Activated CD8-positive, alpha-beta T cell treated with anti-CD3 and anti-CD28 coated beads, Interleukin-2, amount 10 ng/mL, durations not matched to agents 7 days and 5 days (primary cell): ENCODE measurements around the gene PPP2R5D. TPM values are rescaled to one million over a fixed set of nuclear protein-coding genes. Genes with fewer than 3 reads are reported as not detected.
A peak's percentile ranks its signal among the peaks of the same experiment; 100 is the strongest.
"Not testable (repeated sequence)": the region's sequence is repeated elsewhere in the genome, so short reads cannot be mapped to it uniquely, and the experiment has no call there.

ENCODE experiments used
- ATAC-seq: fragments of 150-1000 bp; cut with Tn5 transposase; one replicate; pipeline ENCODE4 v1.10.0; 2021; ENCODE audit warnings: moderate library complexity
- CTCF ChIA-PET: fragments of 350-600 bp; sonication (Branson Sonifier 250); formaldehyde crosslinking; loops from one replicate; lab custom pipeline; 2021; ENCODE audit warnings: antibody characterized with exemption; lab: Charles Lee
- POLR2A ChIA-PET: fragments of 350-600 bp; sonication (Branson Sonifier 250); formaldehyde crosslinking; loops from one replicate; lab custom pipeline; 2021; ENCODE audit warnings: antibody characterized with exemption; lab: Charles Lee
- DNase-seq: peaks from one replicate; pipeline ENCODE4 v3.0.0-alpha.2; 2020
- H3K27ac Mint-ChIP-seq: one replicate; pipeline ENCODE4 v1.8.0; 2021; ENCODE audit warnings: mild to moderate bottlenecking, mixed read lengths
- H3K27me3 Mint-ChIP-seq: one replicate; pipeline ENCODE4 v1.8.0; 2021; ENCODE audit warnings: low read depth, mixed read lengths
- H3K36me3 Mint-ChIP-seq: one replicate; pipeline ENCODE4 v1.8.0; 2021; ENCODE audit warnings: low read depth, mixed read lengths
- H3K4me1 Mint-ChIP-seq: one replicate; pipeline ENCODE4 v1.8.0; 2021; ENCODE audit warnings: low read depth, mixed read lengths
- H3K4me3 Mint-ChIP-seq: one replicate; pipeline ENCODE4 v1.8.0; 2021; ENCODE audit warnings: mild to moderate bottlenecking, mixed read lengths
- H3K9me3 Mint-ChIP-seq: one replicate; pipeline ENCODE4 v1.8.0; 2022; ENCODE audit warnings: mixed read lengths; ENCODE audit not compliant: insufficient read depth
- total RNA-seq, 2 experiments: library from RNA; stranded (reverse); gene quantifications; one replicate each; pipeline ENCODE4 v1.2.3, GENCODE V29; 2021

Gene PPP2R5D
- total RNA-seq, 2 experiments from 2014 or later = 63.1 to 66.5 TPM

DNA sequence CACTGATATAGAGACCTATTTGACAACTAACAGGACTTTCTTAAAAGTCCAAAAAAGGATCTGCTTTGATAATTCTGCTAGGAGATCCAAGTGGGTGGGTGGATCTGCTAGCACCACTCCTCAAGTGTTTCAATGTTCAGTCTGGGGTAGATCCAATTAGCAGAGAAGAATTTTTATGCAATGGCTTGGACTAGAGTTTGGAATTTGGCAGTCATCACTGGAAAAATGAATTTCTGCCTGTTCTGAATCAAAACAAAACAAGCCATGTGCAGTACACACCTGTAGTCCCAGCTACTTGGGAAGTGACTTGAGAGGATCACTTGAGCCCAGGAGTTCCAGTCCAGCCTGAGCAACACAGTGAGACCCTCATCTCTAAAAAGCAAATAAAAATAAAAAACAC, 36.4 kb upstream of the PPP2R5D start:
- ChIA-PET CTCF (no interaction called here), POLR2A (no interaction called here)
- ATAC-seq (no peak), DNase-seq (no peak)
- H3K27me3 Mint-ChIP-seq = no peaks in the 10 kb centered on the region
- H3K4me3 Mint-ChIP-seq = no peak overlapping the region
- H3K36me3 Mint-ChIP-seq = peaks cover 29% of the 10 kb centered on the region
- H3K9me3 Mint-ChIP-seq = no peaks in the 10 kb centered on the region
- peak overlapping the region; percentile 34 for H3K27ac Mint-ChIP-seq
- no peaks in the 10 kb centered on the region for H3K4me1 Mint-ChIP-seq

DNA sequence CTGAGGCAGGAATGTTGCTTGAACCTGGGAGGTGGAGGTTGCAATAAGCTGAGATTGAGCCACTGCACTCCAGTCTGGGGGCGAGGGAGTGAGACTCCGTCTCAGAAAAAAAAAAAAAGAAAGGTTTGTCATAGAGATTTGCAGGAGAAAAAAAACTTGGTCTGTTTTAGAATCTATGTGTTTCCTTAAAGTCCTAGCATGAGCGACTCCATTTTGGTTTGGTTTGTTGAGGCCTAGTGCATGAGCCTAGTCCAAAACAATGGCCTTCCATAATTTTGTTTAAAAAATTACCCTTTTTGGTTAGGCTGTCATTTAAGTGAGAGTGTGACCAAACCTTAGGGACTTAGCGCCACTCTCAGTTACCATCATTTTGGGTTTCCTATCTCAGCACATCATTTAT, 32.0 kb upstream of the PPP2R5D start:
- POLR2A ChIA-PET = interaction anchor here (0.8 kb wide), 1 partner anchor 23 kb away, joined by 3 read pairs; no protein-coding TSS in a partner anchor
- ATAC-seq (no peak), DNase-seq (no peak)
- H3K27ac Mint-ChIP-seq = no peak overlapping the region
- no peaks in the 10 kb centered on the region for H3K4me1 Mint-ChIP-seq
- no peak overlapping the region for H3K4me3 Mint-ChIP-seq
- H3K27me3 Mint-ChIP-seq = no peaks in the 10 kb centered on the region
- no peaks in the 10 kb centered on the region for H3K9me3 Mint-ChIP-seq
- H3K36me3 Mint-ChIP-seq = peaks cover 10% of the 10 kb centered on the region
- CTCF ChIA-PET = no interaction called here

DNA sequence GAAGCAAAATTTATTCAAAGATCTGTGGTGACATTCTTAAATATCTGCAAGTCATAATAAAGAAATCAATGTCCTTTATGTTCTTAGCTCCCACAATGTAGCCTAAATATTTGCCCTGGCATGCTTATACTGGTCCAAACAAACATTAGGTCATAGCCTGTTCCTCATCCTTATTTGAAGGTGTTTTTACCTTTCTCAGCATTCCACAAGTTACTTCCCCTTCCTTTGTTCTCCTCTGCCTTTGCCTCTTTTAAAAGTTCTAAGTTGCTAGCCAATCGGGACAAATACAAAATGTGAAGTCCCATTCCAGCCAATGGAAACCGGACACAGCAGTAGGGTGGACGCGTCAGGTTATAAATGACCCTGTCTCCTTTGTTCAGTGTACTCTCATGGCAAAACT, 30.0 kb upstream of the PPP2R5D start:
- ATAC-seq, H3K27me3 Mint-ChIP-seq, H3K4me3 Mint-ChIP-seq, H3K36me3 Mint-ChIP-seq, DNase-seq, CTCF ChIA-PET, H3K4me1 Mint-ChIP-seq, H3K9me3 Mint-ChIP-seq, POLR2A ChIA-PET, H3K27ac Mint-ChIP-seq: not testable (repeated sequence)

- H3K27me3 Mint-ChIP-seq = peaks cover 4% of the 10 kb centered on the region
- H3K4me3 Mint-ChIP-seq = no peak overlapping the region
- peaks cover 13% of the 10 kb centered on the region for H3K4me1 Mint-ChIP-seq
- no peak overlapping the region for H3K27ac Mint-ChIP-seq
- ChIA-PET CTCF (interaction anchor here (1.2 kb wide), 1 partner anchor 57 kb away, joined by 3 read pairs; no protein-coding TSS in a partner anchor), POLR2A (interaction anchor here (0.6 kb wide), 1 partner anchor 150 kb away, joined by 5 read pairs; no protein-coding TSS in a partner anchor)
- DNase-seq (no peak), ATAC-seq (no peak)
- peaks cover 5% of the 10 kb centered on the region for H3K36me3 Mint-ChIP-seq
- H3K9me3 Mint-ChIP-seq = no peaks in the 10 kb centered on the region
These were observed 26.2 kb upstream of the PPP2R5D start for GRCh38 chr6:42958125-42958524.

DNA sequence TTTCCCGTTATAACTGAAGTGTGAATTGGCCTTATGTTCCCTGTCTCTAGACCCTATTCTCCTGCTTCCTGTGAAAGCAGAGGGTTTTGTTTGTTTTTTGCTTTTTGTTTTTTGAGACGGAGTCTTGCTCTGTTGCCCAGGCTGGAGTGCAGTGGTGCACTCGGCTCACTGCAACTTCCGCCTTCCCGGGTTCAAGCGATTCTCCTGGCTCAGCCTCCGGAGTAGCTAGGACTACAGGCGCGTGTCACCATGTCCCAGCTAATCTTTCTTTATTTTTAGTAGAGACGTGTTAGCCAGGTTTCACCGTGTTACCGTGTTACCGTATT, 24.5 kb upstream of the PPP2R5D start:
- CTCF ChIA-PET = interaction anchor here (0.6 to 1.8 kb wide), 3 partner anchors 12 to 641 kb away, joined by 3 to 4 read pairs (median 4); no protein-coding TSS in a partner anchor
- H3K9me3 Mint-ChIP-seq = no peaks in the 10 kb centered on the region
- no peak overlapping the region for H3K27ac Mint-ChIP-seq
- DNase-seq (no peak), ATAC-seq (no peak)
- peaks cover 15% of the 10 kb centered on the region for H3K4me1 Mint-ChIP-seq
- POLR2A ChIA-PET = no interaction called here
- H3K36me3 Mint-ChIP-seq = peaks cover 8% of the 10 kb centered on the region
- peaks cover 4% of the 10 kb centered on the region for H3K27me3 Mint-ChIP-seq
- peak overlapping the region; percentile 52 for H3K4me3 Mint-ChIP-seq

- H3K27ac Mint-ChIP-seq = no peak within 1 kb of the TSS
- CTCF ChIA-PET = interaction anchor here (0.6 to 1.8 kb wide), 3 partner anchors 11 to 641 kb away, joined by 3 to 4 read pairs (median 4); no protein-coding TSS in a partner anchor
- H3K27me3 Mint-ChIP-seq = peaks cover 4% of the 10 kb centered on the region
- POLR2A ChIA-PET = interaction anchor here (0.8 kb wide), 1 partner anchor 18 kb away, joined by 4 read pairs; the partner anchor contains the start of gene PEX6
- peaks cover 15% of the 10 kb centered on the region for H3K4me1 Mint-ChIP-seq
- ATAC-seq (peak; percentile 80), DNase-seq (peak; percentile 34)
- H3K4me3 Mint-ChIP-seq = peak within 1 kb of the TSS; percentile 52
- H3K36me3 Mint-ChIP-seq = peaks cover 8% of the 10 kb centered on the region
- H3K9me3 Mint-ChIP-seq = no peaks in the 10 kb centered on the region
These were observed 23.9 kb upstream of the PPP2R5D start, which contains the start of gene GNMT for GRCh38 chr6:42960243-42961019. TSS of gene GNMT (plus strand) at chr6:42960754. CDS start at chr6:42960768, 14 bp downstream.

GRCh38 chr6:42961020-42961470, 23.3 kb upstream of the PPP2R5D start:
- H3K27me3 Mint-ChIP-seq = peaks cover 4% of the 10 kb centered on the region
- no peak overlapping the region for H3K4me3 Mint-ChIP-seq
- CTCF ChIA-PET = interaction anchor here (1.8 kb wide), 1 partner anchor 11 kb away, joined by 4 read pairs; no protein-coding TSS in a partner anchor
- H3K27ac Mint-ChIP-seq = no peak overlapping the region
- peaks cover 15% of the 10 kb centered on the region for H3K4me1 Mint-ChIP-seq
- ATAC-seq (no peak), DNase-seq (no peak)
- POLR2A ChIA-PET = interaction anchor here (0.8 to 0.9 kb wide), 2 partner anchors 18 to 70 kb away, joined by 3 to 4 read pairs; partner anchors contain the start of gene PEX6
- peaks cover 8% of the 10 kb centered on the region for H3K36me3 Mint-ChIP-seq
- H3K9me3 Mint-ChIP-seq = no peaks in the 10 kb centered on the region

DNA sequence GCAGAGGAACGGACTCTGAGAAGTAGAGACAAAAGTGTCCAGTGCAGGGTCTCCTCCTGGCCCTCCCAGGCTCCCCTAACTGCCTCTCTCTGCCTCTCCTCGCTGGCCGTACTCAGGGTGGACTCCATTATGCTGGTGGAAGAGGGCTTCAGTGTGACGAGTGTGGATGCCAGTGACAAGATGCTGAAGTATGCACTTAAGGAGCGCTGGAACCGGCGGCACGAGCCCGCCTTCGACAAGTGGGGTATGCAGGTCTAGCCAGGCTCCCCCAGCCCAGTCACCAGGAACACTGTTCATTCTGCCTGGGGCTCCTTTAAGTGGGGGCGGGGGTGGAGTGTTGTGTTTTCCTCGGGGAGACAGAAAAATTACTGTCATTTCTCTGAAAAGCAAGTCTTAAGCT, 22.3 kb upstream of the PPP2R5D start:
- H3K36me3 Mint-ChIP-seq = peaks cover 8% of the 10 kb centered on the region
- ChIA-PET CTCF (no interaction called here), POLR2A (interaction anchor here (0.6 to 0.9 kb wide), 2 partner anchors 72 to 315 kb away, joined by 3 read pairs; a partner anchor contains a TSS)
- H3K27ac Mint-ChIP-seq = no peak overlapping the region
- ATAC-seq (no peak), DNase-seq (no peak)
- H3K9me3 Mint-ChIP-seq = no peaks in the 10 kb centered on the region
- H3K4me1 Mint-ChIP-seq = peaks cover 15% of the 10 kb centered on the region
- peaks cover 4% of the 10 kb centered on the region for H3K27me3 Mint-ChIP-seq
- H3K4me3 Mint-ChIP-seq = no peak overlapping the region

GRCh38 chr6:42962502-42963178, 21.7 kb upstream of the PPP2R5D start:
- no peak for ATAC-seq
- Mint-ChIP-seq H3K27me3 (peaks cover 4% of the 10 kb centered on the region), H3K36me3 (peaks cover 8% of the 10 kb centered on the region), H3K9me3 (no peaks in the 10 kb centered on the region), H3K4me3 (no peak overlapping the region), H3K27ac (no peak overlapping the region), H3K4me1 (peaks cover 15% of the 10 kb centered on the region)
- POLR2A ChIA-PET = interaction anchor here (0.6 to 0.7 kb wide), 2 partner anchors 16 to 315 kb away, joined by 3 read pairs; no protein-coding TSS in a partner anchor
- DNase-seq = no peak
- CTCF ChIA-PET = interaction anchor here (2.3 to 2.4 kb wide), 2 partner anchors 16 to 181 kb away, joined by 5 to 12 read pairs; partner anchors contain the start of gene PEX6

GRCh38 chr6:42963179-42963854, 21.1 kb upstream of the PPP2R5D start:
- POLR2A ChIA-PET = interaction anchor here (0.7 to 2.5 kb wide), 2 partner anchors 15 to 34 kb away, joined by 3 to 5 read pairs; partner anchors contain the start of gene CNPY3
- Mint-ChIP-seq H3K27ac (no peak overlapping the region), H3K27me3 (peaks cover 4% of the 10 kb centered on the region), H3K4me1 (peaks cover 15% of the 10 kb centered on the region), H3K4me3 (no peak overlapping the region), H3K9me3 (no peaks in the 10 kb centered on the region), H3K36me3 (peaks cover 8% of the 10 kb centered on the region)
- CTCF ChIA-PET = interaction anchor here (2.3 to 2.4 kb wide), 2 partner anchors 15 to 180 kb away, joined by 5 to 12 read pairs; partner anchors contain the start of gene PEX6
- peak; percentile 9 for ATAC-seq
- DNase-seq = no peak
